GM19372 (cell line): ENCODE results near the gene IFNGR1.
A peak's percentile ranks its signal among the peaks of the same experiment; 100 is the strongest.

Source experiments
- ATAC-seq: cut with Tn5 transposase; IDR thresholded peaks from one replicate; pipeline ENCODE4 v1.9.1; 2021; ENCODE audit warnings: mild to moderate bottlenecking, low read depth, moderate library complexity; ENCODE audit not compliant: unreplicated experiment

The IFNGR1 gene

GRCh38 chr6:137181891-137182653 lies 37.1 kb downstream of the IFNGR1 start:
- no peak for ATAC-seq

- ATAC-seq: no peak
These were observed 41.6 kb downstream of the IFNGR1 start for GRCh38 chr6:137177611-137178010.

DNA sequence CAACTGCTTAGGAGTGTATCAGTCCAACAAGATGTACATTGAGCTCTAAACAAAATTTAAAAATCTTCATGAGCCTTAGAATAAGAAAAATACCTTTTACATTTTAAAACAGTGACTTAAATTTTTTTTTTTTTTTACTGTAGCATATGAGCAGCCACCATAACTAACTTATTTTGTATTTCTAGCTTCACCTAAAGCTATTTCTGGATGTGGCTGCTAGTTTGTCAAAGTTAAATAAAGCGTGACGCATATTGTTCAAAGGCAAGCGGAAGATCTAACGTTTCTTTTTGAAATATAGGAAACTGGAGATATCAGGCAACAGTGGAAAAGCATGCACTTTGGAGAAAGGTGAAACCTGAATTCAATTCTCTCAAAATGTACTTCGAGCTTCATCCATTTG lies 42.5 kb downstream of the IFNGR1 start:
- ATAC-seq: no peak

DNA sequence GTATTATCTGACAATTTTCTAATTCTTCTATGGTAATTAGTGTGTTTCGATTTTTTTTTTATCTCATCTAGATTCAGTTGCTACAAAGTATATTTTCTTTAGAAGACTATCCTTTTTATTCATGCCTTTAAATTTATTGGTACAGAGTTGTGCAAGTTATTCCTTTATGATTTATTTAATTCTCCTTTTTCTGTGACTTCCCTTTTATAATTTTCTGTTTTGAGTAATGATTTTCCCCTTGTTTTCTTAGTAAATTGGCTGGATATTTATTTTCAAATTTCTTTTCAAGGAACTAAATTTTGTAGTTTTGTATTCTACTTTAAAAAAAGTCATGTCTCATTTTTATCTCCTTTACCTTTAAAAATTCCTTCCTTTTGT lies 43.3 kb downstream of the IFNGR1 start:
- no peak for ATAC-seq

- ATAC-seq: no peak
These were observed 43.9 kb downstream of the IFNGR1 start for GRCh38 chr6:137175157-137175867.

GRCh38 chr6:137173501-137173900 lies 45.7 kb downstream of the IFNGR1 start, which contains the start of gene IL22RA2:
IL22RA2 (minus strand) TSS chr6:137173644; CDS start chr6:137161749, 11,895 bp downstream.
- ATAC-seq: no peak

- no peak for ATAC-seq
These were observed 46.3 kb downstream of the IFNGR1 start for GRCh38 chr6:137172734-137173431.

- no peak for ATAC-seq
These were observed 47.1 kb downstream of the IFNGR1 start for GRCh38 chr6:137171824-137172733.

- ATAC-seq: no peak
These were observed 48.2 kb downstream of the IFNGR1 start for GRCh38 chr6:137171053-137171374.

DNA sequence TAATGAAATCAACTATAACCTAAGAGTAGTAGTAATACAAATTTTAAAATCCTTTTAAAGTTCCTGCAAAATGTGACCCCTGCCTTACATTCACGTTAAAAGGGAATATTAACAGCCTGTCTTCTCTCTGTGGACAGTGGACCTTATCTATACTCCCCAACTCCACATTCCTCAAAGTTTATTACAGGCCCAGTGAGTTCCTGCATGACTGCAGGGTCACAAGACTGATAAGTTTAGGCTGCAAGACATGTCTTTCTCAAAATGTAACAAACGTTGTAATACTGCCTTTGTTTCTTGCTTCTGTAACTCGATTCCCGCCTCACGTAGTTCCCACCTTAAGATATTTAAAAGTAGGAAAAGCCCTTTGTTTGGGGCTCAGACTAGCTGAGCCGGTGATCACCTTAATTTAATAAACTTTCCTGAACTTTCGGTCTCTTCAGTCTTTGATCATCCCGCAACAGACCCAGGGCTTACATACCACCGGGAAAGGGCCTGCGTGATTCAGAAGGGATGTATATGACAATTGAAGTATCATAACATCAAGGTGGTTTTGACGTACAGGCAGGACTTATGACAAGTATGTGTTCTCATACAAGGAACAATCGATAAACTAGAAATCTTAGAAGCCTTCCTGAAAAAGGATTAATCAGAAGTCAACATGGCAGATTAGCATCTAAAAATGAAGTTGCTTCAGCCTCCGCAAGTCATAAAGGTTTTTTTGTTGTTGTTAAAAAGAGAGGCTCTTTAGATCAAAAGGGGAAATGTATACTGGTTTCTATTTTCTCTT lies 48.7 kb downstream of the IFNGR1 start:
- ATAC-seq: no peak

GRCh38 chr6:137167702-137168377 lies 51.3 kb downstream of the IFNGR1 start:
- no peak for ATAC-seq

GRCh38 chr6:137166247-137167098 lies 52.7 kb downstream of the IFNGR1 start:
- ATAC-seq: no peak

DNA sequence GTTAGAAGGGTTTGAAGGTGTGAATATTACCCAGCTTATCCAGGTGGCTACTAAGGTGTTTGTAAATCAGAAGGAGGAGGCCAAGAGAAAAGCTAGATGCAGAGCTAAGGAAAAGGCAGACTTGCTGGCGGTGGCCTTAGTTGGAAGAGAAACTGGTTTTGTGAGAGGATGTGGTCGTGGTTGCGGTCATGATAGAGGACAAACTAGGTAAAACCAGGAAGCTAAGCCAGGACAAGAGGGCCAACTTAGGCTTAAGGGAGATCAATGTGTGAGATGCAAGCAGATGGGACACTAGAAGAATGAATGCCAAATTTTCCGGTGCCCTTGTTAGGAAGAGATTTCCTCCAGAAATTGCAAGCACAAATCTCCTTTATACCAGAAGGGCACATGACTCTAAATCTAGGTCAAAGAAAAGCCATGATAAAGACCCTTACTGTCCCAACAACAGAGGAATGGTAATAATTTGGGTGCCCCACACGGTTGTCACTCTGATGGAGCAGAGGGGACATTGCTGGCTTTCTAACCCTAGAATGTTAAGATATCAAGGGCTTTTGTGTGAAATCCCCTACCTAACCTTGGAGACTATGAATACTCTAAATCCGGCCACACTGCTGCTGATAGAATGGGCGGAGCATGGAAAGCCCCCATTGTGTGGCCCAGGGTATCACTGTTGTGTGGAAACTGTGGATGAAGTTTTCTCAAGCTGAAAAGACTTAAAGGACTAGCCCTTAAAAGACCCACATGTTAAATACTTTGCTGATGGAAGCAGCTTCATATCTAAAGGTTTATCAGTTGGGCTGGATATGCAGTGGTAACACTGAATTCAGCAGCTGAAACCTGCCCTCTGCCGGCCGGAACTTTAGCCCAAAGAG lies 53.6 kb downstream of the IFNGR1 start:
- peak; percentile 51 for ATAC-seq

GRCh38 chr6:137163732-137164318 lies 55.4 kb downstream of the IFNGR1 start:
- ATAC-seq: no peak

GRCh38 chr6:137162692-137163306 lies 56.4 kb downstream of the IFNGR1 start:
- ATAC-seq: no peak

DNA sequence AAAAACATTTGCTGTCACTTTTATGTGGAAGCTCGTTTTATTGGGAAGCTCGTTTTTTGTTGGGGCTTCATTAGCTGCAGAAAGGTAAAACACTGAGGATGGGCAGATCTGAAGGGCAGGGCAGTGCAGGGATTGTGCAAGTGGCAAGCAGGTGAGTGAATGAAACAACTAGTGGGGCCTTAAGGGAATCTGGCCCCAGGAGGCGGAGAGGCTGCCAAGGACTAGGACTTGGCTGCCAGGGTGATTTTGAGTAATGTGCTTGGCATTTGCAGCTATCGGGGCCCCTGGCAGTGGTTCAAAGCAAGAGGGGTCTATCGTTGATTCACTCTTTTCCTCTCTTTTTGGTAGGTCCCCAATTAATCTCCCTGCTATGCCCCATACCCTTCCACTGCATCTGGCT lies 57.2 kb downstream of the IFNGR1 start:
- no peak for ATAC-seq

DNA sequence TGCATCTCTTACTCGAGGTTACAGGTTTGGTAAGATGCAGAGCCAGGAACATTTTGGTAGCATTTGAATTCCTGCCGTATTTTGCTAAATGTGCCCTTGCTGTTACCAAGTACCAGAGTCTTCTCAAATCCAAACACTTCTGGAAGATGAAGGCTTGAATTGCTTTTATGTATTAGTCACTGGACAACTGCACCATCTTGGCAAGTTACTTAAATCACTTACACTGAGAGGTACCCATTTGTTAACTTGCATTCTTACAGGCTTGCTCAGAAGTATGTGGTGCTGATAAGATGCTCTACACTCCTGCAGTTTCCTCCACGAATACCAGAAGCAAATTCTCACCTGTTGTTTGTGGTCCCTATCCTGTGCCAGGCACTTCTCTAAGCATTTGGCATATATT lies 58.4 kb downstream of the IFNGR1 start:
- ATAC-seq: no peak
